ENCODE measurements around the gene RASGRF2. TPM values are rescaled to one million over a fixed set of nuclear protein-coding genes. Genes with fewer than 3 reads are reported as not detected.

Gene RASGRF2
- polyA plus RNA-seq, 1 donor from 2014 or later = 0.42 TPM

GRCh38 chr5:81068635-81069034 lies 108.5 kb downstream of the RASGRF2 start:
- no peak overlapping the region for H3K4me2 ChIP-seq (ENCODE audit: low read length)
- no peaks in the 10 kb centered on the region for H3K9me3 ChIP-seq (ENCODE audit: low read length)
- no peak overlapping the region for H3K9ac ChIP-seq (ENCODE audit: low read length)
- H3K36me3 ChIP-seq (ENCODE audit: insufficient read depth, low read length) = no peaks in the 10 kb centered on the region
- no peak overlapping the region for H3K4me3 ChIP-seq (ENCODE audit: low read length)
- H4K20me1 ChIP-seq (ENCODE audit: insufficient read depth) = no peaks in the 10 kb centered on the region
- no peaks in the 10 kb centered on the region for H3K27me3 ChIP-seq (ENCODE audit: insufficient read depth, low read depth, low read length)
- no peak overlapping the region for H3K27ac ChIP-seq (ENCODE audit: low read length)
- H3F3A ChIP-seq (ENCODE audit: insufficient read depth, low read length, poor library complexity, severe bottlenecking) = no peaks in the 10 kb centered on the region
- H3K9me2 ChIP-seq (ENCODE audit: insufficient read depth, low read length) = no peaks in the 10 kb centered on the region
- H3K79me2 ChIP-seq (replicated peaks; ENCODE audit: insufficient read depth, low read length) = no peaks in the 10 kb centered on the region
- no peak overlapping the region for H2AFZ ChIP-seq (ENCODE audit: low read depth, low read length)
- TF ChIP-seq MXI1 (conservative IDR thresholded peaks at IDR 0.05; ENCODE audit: poor library complexity, severe bottlenecking) (no peak), POLR2AphosphoS5 (IDR thresholded peaks at IDR 0.05) (no peak), SMC3 (conservative IDR thresholded peaks at IDR 0.05; ENCODE audit: poor library complexity) (no peak), REST (IDR thresholded peaks at IDR 0.05; ENCODE audit: borderline replicate concordance) (no peak), TAF1 (IDR thresholded peaks at IDR 0.05; ENCODE audit: low read depth) (no peak), EP300 (conservative IDR thresholded peaks at IDR 0.05; ENCODE audit: poor library complexity, severe bottlenecking) (no peak), RAD21 (conservative IDR thresholded peaks at IDR 0.05) (no peak), EZH2 (IDR thresholded peaks at IDR 0.05; ENCODE audit: borderline replicate concordance, insufficient read depth, low read length, poor library complexity, severe bottlenecking) (no peak), CTCF (IDR thresholded peaks at IDR 0.05; ENCODE audit: poor library complexity, severe bottlenecking) (no peak)

- H3F3A ChIP-seq (ENCODE audit: insufficient read depth, low read length, poor library complexity, severe bottlenecking) = no peaks in the 10 kb centered on the region
- H3K79me2 ChIP-seq (replicated peaks; ENCODE audit: insufficient read depth, low read length) = no peaks in the 10 kb centered on the region
- H3K27me3 ChIP-seq (ENCODE audit: insufficient read depth, low read depth, low read length) = no peaks in the 10 kb centered on the region
- no peak overlapping the region for H3K4me3 ChIP-seq (ENCODE audit: low read length)
- no peaks in the 10 kb centered on the region for H3K9me3 ChIP-seq (ENCODE audit: low read length)
- H4K20me1 ChIP-seq (ENCODE audit: insufficient read depth) = no peaks in the 10 kb centered on the region
- no peak overlapping the region for H3K4me2 ChIP-seq (ENCODE audit: low read length)
- H3K36me3 ChIP-seq (ENCODE audit: insufficient read depth, low read length) = no peaks in the 10 kb centered on the region
- H3K9me2 ChIP-seq (ENCODE audit: insufficient read depth, low read length) = no peaks in the 10 kb centered on the region
- no peak overlapping the region for H3K27ac ChIP-seq (ENCODE audit: low read length)
- no peak overlapping the region for H3K9ac ChIP-seq (ENCODE audit: low read length)
- H2AFZ ChIP-seq (ENCODE audit: low read depth, low read length) = no peak overlapping the region
- TF ChIP-seq MXI1 (conservative IDR thresholded peaks at IDR 0.05; ENCODE audit: poor library complexity, severe bottlenecking) (no peak), EP300 (conservative IDR thresholded peaks at IDR 0.05; ENCODE audit: poor library complexity, severe bottlenecking) (no peak), REST (IDR thresholded peaks at IDR 0.05; ENCODE audit: borderline replicate concordance) (no peak), SMC3 (conservative IDR thresholded peaks at IDR 0.05; ENCODE audit: poor library complexity) (no peak), EZH2 (IDR thresholded peaks at IDR 0.05; ENCODE audit: borderline replicate concordance, insufficient read depth, low read length, poor library complexity, severe bottlenecking) (no peak), TAF1 (IDR thresholded peaks at IDR 0.05; ENCODE audit: low read depth) (no peak), RAD21 (conservative IDR thresholded peaks at IDR 0.05) (no peak), POLR2AphosphoS5 (IDR thresholded peaks at IDR 0.05) (no peak), CTCF (IDR thresholded peaks at IDR 0.05; ENCODE audit: poor library complexity, severe bottlenecking) (no peak)
Measured at GRCh38 chr5:81069990-81070389, 109.8 kb downstream of the RASGRF2 start.
